ENCODE data around the gene PLXNA2.

Gene PLXNA2

DNA sequence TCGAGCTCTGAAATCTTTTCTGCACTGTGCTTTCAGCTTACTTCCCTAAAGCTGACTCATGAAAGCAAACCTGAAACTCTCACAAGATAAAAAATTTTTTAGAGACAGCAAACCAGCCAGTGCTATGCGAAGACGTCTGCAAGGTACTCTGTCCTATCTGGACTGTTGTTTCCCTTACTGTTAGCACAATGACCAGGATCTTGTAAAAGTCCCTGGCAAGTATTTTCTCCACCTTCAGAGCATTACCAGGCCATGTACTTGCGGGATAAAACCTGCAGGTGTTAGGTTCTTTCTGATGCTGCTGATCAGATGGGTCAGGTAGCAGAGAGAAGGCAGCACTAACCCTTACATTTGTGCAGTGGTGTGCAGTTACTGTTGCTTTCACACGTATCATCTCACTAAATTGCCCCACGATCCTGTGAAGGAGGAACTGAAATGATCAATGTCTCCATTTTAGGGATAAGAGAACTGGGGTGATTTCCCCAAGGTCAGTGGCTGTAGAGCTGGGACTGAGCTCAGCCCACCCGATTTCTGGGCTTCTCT, 56.6 kb downstream of the PLXNA2 start:
- H2AFZ ChIP-seq (ENCODE audit: low read depth, low read length): no peak overlapping the region
- peaks cover 19% of the 10 kb centered on the region for H3K79me2 ChIP-seq (ENCODE audit: low read length)
- peaks cover 17% of the 10 kb centered on the region for H3K36me3 ChIP-seq (replicated peaks; ENCODE audit: low read depth, low read length)
- H3K9ac ChIP-seq (ENCODE audit: low read length): peak overlapping the region; percentile 96
- H3K4me1 ChIP-seq (ENCODE audit: low read length): peaks cover 80% of the 10 kb centered on the region
- H3K4me3 ChIP-seq (ENCODE audit: low read length): peak overlapping the region; percentile 54
- no peak for TF ChIP-seq EZH2phosphoT487 (IDR thresholded peaks at IDR 0.05; ENCODE audit: low read depth)
- no peak for TF ChIP-seq CTCF (IDR thresholded peaks at IDR 0.05; ENCODE audit: low read depth, low read length)
- peak overlapping the region; percentile 93 for H3K4me2 ChIP-seq (ENCODE audit: low read length)
- H3K27ac ChIP-seq (ENCODE audit: low read length): peak overlapping the region; percentile 98
- H3K9me3 ChIP-seq (ENCODE audit: insufficient read depth, low read length): no peaks in the 10 kb centered on the region
- H4K20me1 ChIP-seq (ENCODE audit: insufficient read depth, low read length): no peaks in the 10 kb centered on the region
- H3K27me3 ChIP-seq (ENCODE audit: low read depth, low read length): no peaks in the 10 kb centered on the region

DNA sequence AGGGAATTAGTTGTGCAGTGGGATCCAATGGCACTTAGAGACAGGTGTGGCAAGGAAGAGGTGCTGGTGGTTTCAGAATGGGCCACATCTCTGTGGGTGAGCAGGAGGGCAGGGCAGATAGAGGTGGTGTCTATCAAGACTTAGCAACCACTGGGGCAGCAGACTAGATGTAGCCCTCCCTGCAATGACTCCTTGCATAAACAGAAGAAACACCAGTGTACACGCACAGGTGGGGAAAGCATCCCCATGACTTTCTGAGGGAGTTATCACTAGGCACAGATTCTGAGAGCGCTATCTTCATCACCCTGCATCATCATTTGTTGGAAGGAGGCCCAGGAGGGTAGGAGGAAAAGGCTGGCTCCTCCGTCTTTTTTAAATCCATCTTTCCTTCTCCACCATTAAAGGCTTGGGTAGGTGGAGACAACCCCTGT, 58.4 kb downstream of the PLXNA2 start:
- H4K20me1 ChIP-seq (ENCODE audit: insufficient read depth, low read length): no peaks in the 10 kb centered on the region
- H3K27ac ChIP-seq (ENCODE audit: low read length): peak overlapping the region; percentile 98
- H3K27me3 ChIP-seq (ENCODE audit: low read depth, low read length): no peaks in the 10 kb centered on the region
- peaks cover 94% of the 10 kb centered on the region for H3K4me1 ChIP-seq (ENCODE audit: low read length)
- peak overlapping the region; percentile 7; the same call in 1 of the 2 replicates for H3K4me2 ChIP-seq (ENCODE audit: low read length)
- peaks cover 23% of the 10 kb centered on the region for H3K79me2 ChIP-seq (ENCODE audit: low read length)
- peak overlapping the region; percentile 17; the same call in 1 of the 2 replicates for H3K9ac ChIP-seq (ENCODE audit: low read length)
- no peak overlapping the region for H3K4me3 ChIP-seq (ENCODE audit: low read length)
- no peak overlapping the region for H2AFZ ChIP-seq (ENCODE audit: low read depth, low read length)
- H3K9me3 ChIP-seq (ENCODE audit: insufficient read depth, low read length): no peaks in the 10 kb centered on the region
- TF ChIP-seq EZH2phosphoT487 (IDR thresholded peaks at IDR 0.05; ENCODE audit: low read depth) (no peak), CTCF (IDR thresholded peaks at IDR 0.05; ENCODE audit: low read depth, low read length) (no peak)
- peaks cover 17% of the 10 kb centered on the region for H3K36me3 ChIP-seq (replicated peaks; ENCODE audit: low read depth, low read length)

- Histone ChIP-seq H3K9ac (ENCODE audit: low read length) (peak overlapping the region; percentile 33; the same call in 1 of the 2 replicates), H3K27ac (ENCODE audit: low read length) (peak overlapping the region; percentile 98), H2AFZ (ENCODE audit: low read depth, low read length) (no peak overlapping the region), H3K36me3 (replicated peaks; ENCODE audit: low read depth, low read length) (peaks cover 15% of the 10 kb centered on the region), H3K4me1 (ENCODE audit: low read length) (peaks cover 95% of the 10 kb centered on the region), H3K79me2 (ENCODE audit: low read length) (peaks cover 30% of the 10 kb centered on the region), H3K27me3 (ENCODE audit: low read depth, low read length) (no peaks in the 10 kb centered on the region), H3K9me3 (ENCODE audit: insufficient read depth, low read length) (no peaks in the 10 kb centered on the region), H3K4me3 (ENCODE audit: low read length) (no peak overlapping the region), H3K4me2 (ENCODE audit: low read length) (peak overlapping the region; percentile 28; the same call in 1 of the 2 replicates), H4K20me1 (ENCODE audit: insufficient read depth, low read length) (no peaks in the 10 kb centered on the region)
- TF ChIP-seq EZH2phosphoT487 (IDR thresholded peaks at IDR 0.05; ENCODE audit: low read depth): no peak
- TF ChIP-seq CTCF (IDR thresholded peaks at IDR 0.05; ENCODE audit: low read depth, low read length): no peak
Observed at GRCh38 chr1:208184966-208185654, 59.1 kb downstream of the PLXNA2 start.
